HCT116 (cell line): Measurements from ENCODE around the gene DMD. TPM values are rescaled to one million over a fixed set of nuclear protein-coding genes. Genes with fewer than 3 reads are reported as not detected.

Source experiments
- ATAC-seq: fragments of 200-7000 bp; cut with Tn5 transposase; 2 replicates; pipeline ENCODE4 v1.9.1; 2020; ENCODE audit warnings: mild to moderate bottlenecking, moderate library complexity
- BruUV-seq: library from RNA; stranded (reverse); fragments of 400-500 nt; replicated peaks from 2 replicates; lab custom pipeline; 2021; lab: Mats Ljungman, UMichigan
- CTCF ChIA-PET: fragments of 300-600 bp; sonication (Branson Sonifier 250); formaldehyde crosslinking; loops from one replicate; lab custom pipeline; 2021; ENCODE audit warnings: antibody characterized with exemption; lab: Charles Lee
- POLR2A ChIA-PET: fragments of 300-600, 350-600 bp; sonication (Branson Sonifier 250); formaldehyde crosslinking; loops from one replicate; lab custom pipeline; 2021; ENCODE audit warnings: antibody characterized with exemption; lab: Charles Lee
- RAD21 ChIA-PET, 2 experiments: fragments of 300-600 bp; sonication (Branson Sonifier 250); formaldehyde crosslinking; loops; one replicate each; lab custom pipeline; 2023; ENCODE audit warnings: low total read pairs in 2 of 2; ENCODE audit not compliant: uncharacterized antibody in 2 of 2, unreplicated experiment in 2 of 2, low non-redundant PET in 1 of 2; lab: Charles Lee
- DNase-seq: peaks from one replicate; pipeline ENCODE4 v3.0.0-alpha.2; 2010; ENCODE audit warnings: low read depth, low spot score
- H2AFZ ChIP-seq: fragments of 200-600 bp; shearing (Covaris generic), sonication (generic); 2 replicates; pipeline ENCODE4 v1.6.1; 2017; ENCODE audit warnings: low read depth, mixed run types, mixed read lengths, antibody characterized with exemption, low read length; ENCODE audit not compliant: poor library complexity, severe bottlenecking
- H3K27ac ChIP-seq: 2 replicates; pipeline ENCODE4 v1.5.1; 2012; ENCODE audit warnings: low read depth, low read length
- H3K27me3 ChIP-seq: fragments of 200-600 bp; sonication (generic); 2 replicates; pipeline ENCODE4 v1.6.1; 2016; ENCODE audit warnings: mixed run types, low read length, mixed read lengths; ENCODE audit not compliant: insufficient read depth
- H3K36me3 ChIP-seq, 2 experiments: fragments of 200-500 bp in 1 of 2; fragments of 200-600 bp in 1 of 2; sonication (Bioruptor generic) in 1 of 2; sonication (generic) in 1 of 2; 2 replicates each; pipeline versions ENCODE4 v1.5.1 to v1.6.1; 2014 to 2016; ENCODE audit warnings: low read length in 2 of 2, inconsistent platforms in 1 of 2, mixed read lengths in 1 of 2, mixed run types in 1 of 2; ENCODE audit not compliant: insufficient read depth in 2 of 2, control insufficient read depth in 1 of 2
- H3K4me1 ChIP-seq, 2 experiments: fragments of 200-600 bp in 1 of 2; sonication (generic) in 1 of 2; 2 replicates each; pipeline versions ENCODE4 v1.5.1 to v1.6.1; 2012 to 2017; ENCODE audit warnings: low read length in 2 of 2, inconsistent platforms in 1 of 2, mild to moderate bottlenecking in 1 of 2, mixed read lengths in 1 of 2, mixed run types in 1 of 2, moderate library complexity in 1 of 2; ENCODE audit not compliant: insufficient read depth in 2 of 2, control insufficient read depth in 1 of 2
- H3K4me2 ChIP-seq: fragments of 200-600 bp; sonication (generic); 2 replicates; pipeline ENCODE4 v1.6.1; 2017; ENCODE audit warnings: mixed run types, low read length, mixed read lengths
- H3K4me3 ChIP-seq, 2 experiments: fragments of 200-600 bp in 1 of 2; sonication (generic) in 1 of 2; replicated peaks in 1 of 2; 2 replicates each; pipeline ENCODE4 v1.5.1; 2011 to 2016; ENCODE audit warnings: low read length in 2 of 2, control low read depth in 1 of 2, low read depth in 1 of 2, mild to moderate bottlenecking in 1 of 2, mixed read lengths in 1 of 2, mixed run types in 1 of 2
- H3K79me2 ChIP-seq: fragments of 200-600 bp; sonication (generic); 2 replicates; pipeline ENCODE4 v1.6.1; 2017; ENCODE audit warnings: mild to moderate bottlenecking, mixed run types, low read length, moderate library complexity, mixed read lengths; ENCODE audit not compliant: insufficient read depth
- H3K9ac ChIP-seq: fragments of 200-600 bp; sonication (generic); 2 replicates; pipeline ENCODE4 v1.6.1; 2016; ENCODE audit warnings: low read length, mixed read lengths
- H3K9me2 ChIP-seq: fragments of 200-600 bp; sonication (generic), shearing (Covaris generic); 2 replicates; pipeline ENCODE4 v1.6.1; 2017; ENCODE audit warnings: mixed run types, mild to moderate bottlenecking, moderate library complexity; ENCODE audit not compliant: insufficient read depth
- H3K9me3 ChIP-seq, 2 experiments: fragments of 200-500 bp in 1 of 2; fragments of 200-600 bp in 1 of 2; sonication (Bioruptor generic) in 1 of 2; sonication (generic) in 1 of 2; 2 replicates each; pipeline ENCODE4 v1.6.1; 2014 to 2017; ENCODE audit warnings: low read length in 2 of 2, mixed read lengths in 2 of 2, inconsistent platforms in 1 of 2, low read depth in 1 of 2, mild to moderate bottlenecking in 1 of 2, mixed run types in 1 of 2, moderate library complexity in 1 of 2; ENCODE audit not compliant: control insufficient read depth in 1 of 2, insufficient read depth in 1 of 2
- H4K20me1 ChIP-seq: fragments of 200-600 bp; sonication (generic), shearing (Covaris generic); 2 replicates; pipeline ENCODE4 v1.6.1; 2017; ENCODE audit warnings: mixed run types, mild to moderate bottlenecking, moderate library complexity; ENCODE audit not compliant: insufficient read depth
- ATF3 ChIP-seq: IDR thresholded peaks from 2 replicates; pipeline ENCODE4 v1.6.1; 2012
- EGR1 ChIP-seq: IDR thresholded peaks from 2 replicates; pipeline ENCODE4 v1.6.1; 2012; ENCODE audit warnings: low read depth
- FOSL1 ChIP-seq: IDR thresholded peaks from 2 replicates; pipeline ENCODE4 v1.6.1; 2012; ENCODE audit warnings: low read depth
- JUND ChIP-seq: IDR thresholded peaks from 2 replicates; pipeline ENCODE4 v1.6.1; 2012
- POLR2A ChIP-seq: IDR thresholded peaks from 2 replicates; pipeline ENCODE4 v1.7.0; 2011; ENCODE audit warnings: borderline replicate concordance; ENCODE audit not compliant: insufficient read depth, insufficient read length; ENCODE audit errors: extremely low read depth
- POLR2AphosphoS5 ChIP-seq: IDR thresholded peaks from 2 replicates; pipeline ENCODE4 v1.6.1; 2011; ENCODE audit warnings: mild to moderate bottlenecking, low read depth, low read length, moderate library complexity
- REST ChIP-seq: IDR thresholded peaks from 2 replicates; pipeline ENCODE4 v1.6.1; 2012; ENCODE audit warnings: low read depth
- SIN3A ChIP-seq: IDR thresholded peaks from 2 replicates; pipeline ENCODE4 v1.6.1; 2012; ENCODE audit warnings: low read depth
- ZNF274 ChIP-seq: fragments of 200-500 bp; sonication (Bioruptor generic); IDR thresholded peaks from 2 replicates; pipeline ENCODE4 v1.6.1; 2014; ENCODE audit warnings: mild to moderate bottlenecking, low read depth, low read length, inconsistent platforms
- intact Hi-C: fragments of 100-400 bp; cut with micrococcal nuclease; formaldehyde crosslinking; loops from 2 replicates; pipeline ENCODE4 v1.10.0; 2022
- total RNA-seq: library from RNA; stranded (reverse); gene quantifications from one replicate; pipeline ENCODE4 v1.2.1, GENCODE V29; 2021; ENCODE audit not compliant: unreplicated experiment
- TF ChIP-seq, protein P1 (sequence below), 3 experiments: fragments of 200-600 bp in 1 of 3; sonication (generic) in 1 of 3; IDR thresholded peaks in 2 of 3; conservative IDR thresholded peaks in 1 of 3; 2 replicates each; pipeline ENCODE4 v1.5.1; 2012 to 2017; ENCODE audit warnings: low read depth in 2 of 3, low read length in 2 of 3, antibody characterized with exemption in 1 of 3, borderline replicate concordance in 1 of 3, control low read depth in 1 of 3, mild to moderate bottlenecking in 1 of 3, mixed read lengths in 1 of 3, mixed run types in 1 of 3, moderate library complexity in 1 of 3; ENCODE audit not compliant: insufficient read depth in 1 of 3

The DMD gene
- total RNA-seq, 1 experiment from 2014 or later = 0.05 TPM

DNA sequence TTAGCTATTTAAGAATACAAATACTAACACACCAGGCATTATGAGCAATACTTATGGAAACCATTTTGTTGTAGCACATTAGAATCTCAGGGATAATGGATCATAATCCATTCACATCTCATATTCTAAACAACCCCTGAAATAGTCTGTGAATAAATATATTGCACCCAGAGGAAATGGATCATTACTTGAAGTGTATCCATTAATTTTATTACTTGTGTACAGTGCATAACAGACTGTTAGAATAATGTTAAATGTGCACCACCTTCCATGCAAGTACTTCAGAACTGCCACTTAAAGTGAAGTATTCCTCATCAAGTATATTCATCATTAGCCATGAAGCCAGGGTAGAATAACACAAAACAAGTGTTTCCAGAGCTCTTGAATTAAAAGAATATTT, 715.5 kb downstream of the DMD start:
- H2AFZ ChIP-seq = no peak overlapping the region
- RAD21 ChIA-PET = no interaction called here
- CTCF ChIA-PET = no interaction called here

More for the DNA sequence above, 715.5 kb downstream of the DMD start:
- Histone ChIP-seq H3K9ac (no peak overlapping the region), H3K36me3 (no peaks in the 10 kb centered on the region), H4K20me1 (no peaks in the 10 kb centered on the region), H3K27me3 (no peaks in the 10 kb centered on the region), H3K4me2 (no peak overlapping the region), H3K4me1 (no peaks in the 10 kb centered on the region), H3K9me2 (no peaks in the 10 kb centered on the region), H3K4me3 (no peak overlapping the region), H3K79me2 (no peaks in the 10 kb centered on the region), H3K9me3 (no peaks in the 10 kb centered on the region)
- ATAC-seq = no peak
- POLR2A ChIA-PET = no interaction called here
- BruUV-seq = no TSS peak
- intact Hi-C loops = no loop called here
- no peak for DNase-seq
- TF ChIP-seq ZNF274 = no peak
- TF ChIP-seq EGR1 = no peak
- no peak for TF ChIP-seq ATF3
- no peak for TF ChIP-seq POLR2AphosphoS5
- no peak for TF ChIP-seq JUND
- no peak for TF ChIP-seq SIN3A
- TF ChIP-seq FOSL1 = no peak
- no peak for TF ChIP-seq POLR2A
- TF ChIP-seq REST = no peak
- TF ChIP-seq, protein P1, sequence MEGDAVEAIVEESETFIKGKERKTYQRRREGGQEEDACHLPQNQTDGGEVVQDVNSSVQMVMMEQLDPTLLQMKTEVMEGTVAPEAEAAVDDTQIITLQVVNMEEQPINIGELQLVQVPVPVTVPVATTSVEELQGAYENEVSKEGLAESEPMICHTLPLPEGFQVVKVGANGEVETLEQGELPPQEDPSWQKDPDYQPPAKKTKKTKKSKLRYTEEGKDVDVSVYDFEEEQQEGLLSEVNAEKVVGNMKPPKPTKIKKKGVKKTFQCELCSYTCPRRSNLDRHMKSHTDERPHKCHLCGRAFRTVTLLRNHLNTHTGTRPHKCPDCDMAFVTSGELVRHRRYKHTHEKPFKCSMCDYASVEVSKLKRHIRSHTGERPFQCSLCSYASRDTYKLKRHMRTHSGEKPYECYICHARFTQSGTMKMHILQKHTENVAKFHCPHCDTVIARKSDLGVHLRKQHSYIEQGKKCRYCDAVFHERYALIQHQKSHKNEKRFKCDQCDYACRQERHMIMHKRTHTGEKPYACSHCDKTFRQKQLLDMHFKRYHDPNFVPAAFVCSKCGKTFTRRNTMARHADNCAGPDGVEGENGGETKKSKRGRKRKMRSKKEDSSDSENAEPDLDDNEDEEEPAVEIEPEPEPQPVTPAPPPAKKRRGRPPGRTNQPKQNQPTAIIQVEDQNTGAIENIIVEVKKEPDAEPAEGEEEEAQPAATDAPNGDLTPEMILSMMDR (IDR thresholded peaks at IDR 0.05 in 2 of 3, conservative IDR thresholded peaks at IDR 0.05 in 1 of 3; ENCODE audit: borderline replicate concordance in 1 of 3, insufficient read depth in 1 of 3, low read depth in 2 of 3, low read length in 2 of 3) = no peak
- TF ChIP-seq, all 23 proteins: peak for 0
- H3K27ac ChIP-seq = no peak overlapping the region
